Esophagus squamous epithelium (tissue), 4 donors: Measurements from ENCODE around the gene VIPR1.

Experiments
- CTCF ChIP-seq, 6 experiments: fragments of 450-650 bp in 4 of 6; fragments of 200-600 bp in 2 of 6; sonication (generic) in 2 of 6; IDR thresholded peaks; one replicate each; pipeline ENCODE4 v1.5.1; 2016 to 2019; ENCODE audit warnings: antibody characterized with exemption in 6 of 6, mild to moderate bottlenecking in 4 of 6, moderate library complexity in 4 of 6
- POLR2A ChIP-seq, 4 donors: fragments of 450-650 bp; IDR thresholded peaks; one replicate each; pipeline ENCODE4 v1.6.1; 2017; ENCODE audit warnings: antibody characterized with exemption in 4 of 4, mild to moderate bottlenecking in 4 of 4, moderate library complexity in 3 of 4

DNA sequence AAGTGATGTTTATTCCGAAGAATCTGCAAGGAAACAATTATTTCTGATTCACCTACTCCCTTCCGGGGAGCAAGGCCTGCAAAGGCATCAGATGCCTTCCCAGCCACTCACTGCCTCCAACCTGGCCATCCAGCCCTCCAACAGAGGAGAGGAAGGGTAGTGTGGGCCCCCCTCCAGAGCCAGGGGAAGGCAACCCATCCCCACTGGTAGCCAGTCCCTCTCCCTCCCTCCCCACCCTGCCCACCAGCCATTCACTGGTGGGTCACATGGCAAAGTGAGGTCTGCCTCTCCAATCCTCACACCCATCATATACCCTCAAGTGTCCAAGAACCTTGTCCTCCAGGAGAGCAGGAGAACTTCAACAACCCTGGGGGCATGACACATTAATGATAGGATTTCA lies 2.4 kb upstream of the VIPR1 start:
- TF ChIP-seq CTCF (IDR thresholded peaks at IDR 0.05) = no peak
- no peak for TF ChIP-seq POLR2A (IDR thresholded peaks at IDR 0.05)
